ENCODE measurements around the gene SOD2. TPM values are rescaled to one million over a fixed set of nuclear protein-coding genes. Genes with fewer than 3 reads are reported as not detected.
A peak's percentile ranks its signal among the peaks of the same experiment; 100 is the strongest.
"Not testable (repeated sequence)": the region's sequence is repeated elsewhere in the genome, so short reads cannot be mapped to it uniquely, and the experiment has no call there.

The SOD2 gene
- total and polyA plus RNA-seq, 3 experiments from 2014 or later: 82.9 to 86.6 (median 85.0) TPM

- POLR2A ChIA-PET: no interaction called here
- peaks cover 14% of the 10 kb centered on the region for H3K36me3 ChIP-seq (ENCODE audit: insufficient read depth, low read length)
- Mint-ChIP-seq H3K4me1 (peaks cover 4 to 29% (median 20%) of the 10 kb centered on the region in 3 donors), H3K4me3 (no peak overlapping the region), H3K27me3 (no peaks in the 10 kb centered on the region), H3K9me3 (no peaks in the 10 kb centered on the region), H3K36me3 (peaks cover 0 to 79% (median 19%) of the 10 kb centered on the region in 3 donors), H3K27ac (peak overlapping the region in 4 of 8 donors; percentile 5 to 51 (median 17))
- DNase-seq: no peak
- CTCF ChIA-PET: interaction anchor here (2.9 kb wide), 1 partner anchor 10 kb away, joined by 7 read pairs; no protein-coding TSS in a partner anchor
- H3K27me3 ChIP-seq (ENCODE audit: insufficient read depth, low read length, poor library complexity, severe bottlenecking): no peaks in the 10 kb centered on the region
- H3K4me3 ChIP-seq (ENCODE audit: low read length): no peak overlapping the region
- no peaks in the 10 kb centered on the region for H3K9me3 ChIP-seq (ENCODE audit: low read length)
- H3K4me1 ChIP-seq (ENCODE audit: insufficient read depth, low read length): no peaks in the 10 kb centered on the region
- H3K27ac ChIP-seq (ENCODE audit: low read depth, low read length): no peak overlapping the region
These were observed 11.7 kb downstream of the SOD2 start for GRCh38 chr6:159681191-159681880.

GRCh38 chr6:159680104-159680503, 12.9 kb downstream of the SOD2 start:
- Mint-ChIP-seq H3K36me3 (peaks cover 4 to 74% (median 15%) of the 10 kb centered on the region in 3 donors), H3K27ac (peak overlapping the region in 3 of 8 donors; percentile 59 to 87 (median 72)), H3K4me1 (peaks cover 2 to 23% (median 15%) of the 10 kb centered on the region in 3 donors), H3K4me3 (no peak overlapping the region), H3K9me3 (no peaks in the 10 kb centered on the region), H3K27me3 (no peaks in the 10 kb centered on the region)
- no peak for DNase-seq
- Histone ChIP-seq H3K36me3 (ENCODE audit: insufficient read depth, low read length) (peaks cover 14% of the 10 kb centered on the region), H3K27me3 (ENCODE audit: insufficient read depth, low read length, poor library complexity, severe bottlenecking) (no peaks in the 10 kb centered on the region), H3K27ac (ENCODE audit: low read depth, low read length) (no peak overlapping the region), H3K4me3 (ENCODE audit: low read length) (no peak overlapping the region), H3K9me3 (ENCODE audit: low read length) (no peaks in the 10 kb centered on the region), H3K4me1 (ENCODE audit: insufficient read depth, low read length) (no peaks in the 10 kb centered on the region)
- ChIA-PET CTCF (interaction anchor here (0.6 kb wide), 1 partner anchor 46 kb away, joined by 3 read pairs; no protein-coding TSS in a partner anchor), POLR2A (no interaction called here)

GRCh38 chr6:159679091-159680077, 13.7 kb downstream of the SOD2 start:
- Histone ChIP-seq H3K9me3 (ENCODE audit: low read length) (no peaks in the 10 kb centered on the region), H3K27ac (ENCODE audit: low read depth, low read length) (no peak overlapping the region), H3K4me1 (ENCODE audit: insufficient read depth, low read length) (no peaks in the 10 kb centered on the region), H3K4me3 (ENCODE audit: low read length) (no peak overlapping the region), H3K27me3 (ENCODE audit: insufficient read depth, low read length, poor library complexity, severe bottlenecking) (no peaks in the 10 kb centered on the region), H3K36me3 (ENCODE audit: insufficient read depth, low read length) (peaks cover 10% of the 10 kb centered on the region)
- H3K4me1 Mint-ChIP-seq: peaks cover 2 to 23% (median 10%) of the 10 kb centered on the region in 3 donors
- no peaks in the 10 kb centered on the region for H3K9me3 Mint-ChIP-seq
- no peak overlapping the region for H3K4me3 Mint-ChIP-seq
- DNase-seq: no peak
- no peaks in the 10 kb centered on the region for H3K27me3 Mint-ChIP-seq
- CTCF ChIA-PET: no interaction called here
- POLR2A ChIA-PET: no interaction called here
- peaks cover 4 to 70% (median 11%) of the 10 kb centered on the region in 3 donors for H3K36me3 Mint-ChIP-seq
- peak overlapping the region in 5 of 8 donors; percentile 24 to 87 (median 59) for H3K27ac Mint-ChIP-seq

- no peaks in the 10 kb centered on the region for H3K27me3 ChIP-seq (ENCODE audit: insufficient read depth, low read length, poor library complexity, severe bottlenecking)
- H3K27ac ChIP-seq (ENCODE audit: low read depth, low read length): no peak overlapping the region
- no peaks in the 10 kb centered on the region for H3K27me3 Mint-ChIP-seq
- H3K36me3 ChIP-seq (ENCODE audit: insufficient read depth, low read length): peaks cover 6% of the 10 kb centered on the region
- H3K4me3 Mint-ChIP-seq: no peak overlapping the region
- peaks cover 4 to 65% (median 8%) of the 10 kb centered on the region in 3 donors for H3K36me3 Mint-ChIP-seq
- H3K4me1 Mint-ChIP-seq: peaks cover 2 to 23% (median 10%) of the 10 kb centered on the region in 3 donors
- ChIA-PET POLR2A (no interaction called here), CTCF (interaction anchor here (1.7 kb wide), 1 partner anchor 13 kb away, joined by 4 read pairs; no protein-coding TSS in a partner anchor)
- H3K4me3 ChIP-seq (ENCODE audit: low read length): no peak overlapping the region
- no peak for DNase-seq
- H3K27ac Mint-ChIP-seq: peak overlapping the region in 2 of 8 donors; percentile 24 to 26
- no peaks in the 10 kb centered on the region for H3K4me1 ChIP-seq (ENCODE audit: insufficient read depth, low read length)
- H3K9me3 ChIP-seq (ENCODE audit: low read length): no peaks in the 10 kb centered on the region
- H3K9me3 Mint-ChIP-seq: no peaks in the 10 kb centered on the region
These were observed 14.5 kb downstream of the SOD2 start for GRCh38 chr6:159678574-159678973.

- Mint-ChIP-seq H3K9me3 (no peaks in the 10 kb centered on the region), H3K27me3 (no peaks in the 10 kb centered on the region), H3K4me3 (no peak overlapping the region), H3K27ac (no peak overlapping the region), H3K4me1 (peaks cover 2 to 23% (median 10%) of the 10 kb centered on the region in 3 donors), H3K36me3 (peaks cover 6 to 59% (median 14%) of the 10 kb centered on the region in 3 donors)
- Histone ChIP-seq H3K36me3 (ENCODE audit: insufficient read depth, low read length) (peaks cover 5% of the 10 kb centered on the region), H3K4me1 (ENCODE audit: insufficient read depth, low read length) (no peaks in the 10 kb centered on the region), H3K4me3 (ENCODE audit: low read length) (no peak overlapping the region), H3K27ac (ENCODE audit: low read depth, low read length) (no peak overlapping the region), H3K27me3 (ENCODE audit: insufficient read depth, low read length, poor library complexity, severe bottlenecking) (no peaks in the 10 kb centered on the region), H3K9me3 (ENCODE audit: low read length) (no peaks in the 10 kb centered on the region)
- DNase-seq: no peak
- CTCF ChIA-PET: interaction anchor here (1.7 kb wide), 1 partner anchor 14 kb away, joined by 4 read pairs; no protein-coding TSS in a partner anchor
- POLR2A ChIA-PET: no interaction called here
These were observed 15.4 kb downstream of the SOD2 start for GRCh38 chr6:159677506-159678165.

- Histone ChIP-seq H3K27me3 (ENCODE audit: insufficient read depth, low read length, poor library complexity, severe bottlenecking) (no peaks in the 10 kb centered on the region), H3K36me3 (ENCODE audit: insufficient read depth, low read length) (peaks cover 2% of the 10 kb centered on the region), H3K4me1 (ENCODE audit: insufficient read depth, low read length) (no peaks in the 10 kb centered on the region), H3K4me3 (ENCODE audit: low read length) (no peak overlapping the region), H3K9me3 (ENCODE audit: low read length) (no peaks in the 10 kb centered on the region), H3K27ac (ENCODE audit: low read depth, low read length) (no peak overlapping the region)
- H3K36me3 Mint-ChIP-seq: peaks cover 10 to 55% (median 14%) of the 10 kb centered on the region in 3 donors
- H3K27ac Mint-ChIP-seq: no peak overlapping the region
- no peak overlapping the region for H3K4me3 Mint-ChIP-seq
- DNase-seq: no peak
- POLR2A ChIA-PET: no interaction called here
- CTCF ChIA-PET: interaction anchor here (1.7 kb wide), 1 partner anchor 14 kb away, joined by 4 read pairs; no protein-coding TSS in a partner anchor
- peaks cover 0 to under 1% (median 0%) of the 10 kb centered on the region in 5 donors for H3K9me3 Mint-ChIP-seq
- no peaks in the 10 kb centered on the region for H3K27me3 Mint-ChIP-seq
- peaks cover 2 to 18% (median 10%) of the 10 kb centered on the region in 3 donors for H3K4me1 Mint-ChIP-seq
These were observed 16.0 kb downstream of the SOD2 start for GRCh38 chr6:159676890-159677505.

GRCh38 chr6:159676236-159676635, 16.8 kb downstream of the SOD2 start:
- peaks cover 14 to 54% (median 16%) of the 10 kb centered on the region in 3 donors for H3K36me3 Mint-ChIP-seq
- CTCF ChIA-PET; H3K4me3 Mint-ChIP-seq; H3K27ac Mint-ChIP-seq; DNase-seq; H3K9me3 ChIP-seq (ENCODE audit: low read length); H3K36me3 ChIP-seq (ENCODE audit: insufficient read depth, low read length); H3K27me3 ChIP-seq (ENCODE audit: insufficient read depth, low read length, poor library complexity, severe bottlenecking); H3K9me3 Mint-ChIP-seq; H3K27ac ChIP-seq (ENCODE audit: low read depth, low read length); POLR2A ChIA-PET; H3K4me1 ChIP-seq (ENCODE audit: insufficient read depth, low read length); H3K27me3 Mint-ChIP-seq; H3K4me3 ChIP-seq (ENCODE audit: low read length): not testable (repeated sequence)
- peaks cover 2 to 13% (median 10%) of the 10 kb centered on the region in 3 donors for H3K4me1 Mint-ChIP-seq
